GM12878 (cell line): ENCODE results near the gene CYSLTR2. TPM values are rescaled to one million over a fixed set of nuclear protein-coding genes. Genes with fewer than 3 reads are reported as not detected.

Experiments
- BHLHE40 ChIP-seq, 2 experiments: fragments of 450-650 bp in 1 of 2; IDR thresholded peaks; 2 replicates each; pipeline ENCODE4 v1.6.1; 2011 to 2017; ENCODE audit warnings: low read depth in 2 of 2, borderline replicate concordance in 1 of 2, improper control_type of control experiment in 1 of 2, low read length in 1 of 2, mild to moderate bottlenecking in 1 of 2
- CBFB ChIP-seq: IDR thresholded peaks from 2 replicates; pipeline ENCODE4 v1.6.1; 2016; ENCODE audit warnings: antibody characterized with exemption, low read depth
- CBX3 ChIP-seq: fragments of 200-600 bp; sonication (generic); IDR thresholded peaks from 2 replicates; pipeline ENCODE4 v1.6.1; 2016; ENCODE audit warnings: low read depth, borderline replicate concordance
- CHD1 ChIP-seq: IDR thresholded peaks from 2 replicates; pipeline ENCODE4 v1.6.1; 2012; ENCODE audit warnings: low read depth, low read length, improper control_type of control experiment
- ETV6 ChIP-seq, 2 experiments: fragments of 450-650 bp in 1 of 2; IDR thresholded peaks in 1 of 2; conservative IDR thresholded peaks in 1 of 2; 2 replicates each; pipeline ENCODE4 v1.6.1; 2014; ENCODE audit warnings: antibody characterized with exemption in 1 of 2, borderline replicate concordance in 1 of 2, low read depth in 1 of 2, mild to moderate bottlenecking in 1 of 2, moderate library complexity in 1 of 2
- FOXK2 ChIP-seq: fragments of 450-650 bp; IDR thresholded peaks from 2 replicates; pipeline ENCODE4 v1.6.1; 2017; ENCODE audit warnings: mild to moderate bottlenecking, moderate library complexity
- KAT2A ChIP-seq: conservative IDR thresholded peaks from 2 replicates; pipeline ENCODE4 v1.6.1; 2011; ENCODE audit warnings: low read depth, low read length; ENCODE audit not compliant: control insufficient read depth
- MTA2 ChIP-seq: fragments of 450-650 bp; IDR thresholded peaks from 2 replicates; pipeline ENCODE4 v1.6.1; 2016; ENCODE audit warnings: low read depth, mild to moderate bottlenecking, moderate library complexity
- POLR2AphosphoS5 ChIP-seq: IDR thresholded peaks from 2 replicates; pipeline ENCODE4 v1.6.1; 2011; ENCODE audit warnings: mild to moderate bottlenecking, low read length, inconsistent platforms
- POU2F2 ChIP-seq: IDR thresholded peaks from 3 replicates; pipeline ENCODE4 v1.6.1; 2011; ENCODE audit warnings: low read depth, mild to moderate bottlenecking, low read length, borderline replicate concordance
- SMARCA5 ChIP-seq: fragments of 450-650 bp; IDR thresholded peaks from 2 replicates; pipeline ENCODE4 v1.6.1; 2017; ENCODE audit warnings: mild to moderate bottlenecking
- SRF ChIP-seq, 2 experiments: IDR thresholded peaks; 2 replicates each; pipeline ENCODE4 v1.6.1; 2011; ENCODE audit warnings: low read depth in 2 of 2, low read length in 2 of 2, mild to moderate bottlenecking in 1 of 2, moderate library complexity in 1 of 2
- WRNIP1 ChIP-seq: IDR thresholded peaks from 2 replicates; pipeline ENCODE4 v1.6.1; 2011; ENCODE audit warnings: low read depth, low read length, improper control_type of control experiment, borderline replicate concordance
- ZNF207 ChIP-seq: fragments of 450-650 bp; IDR thresholded peaks from 2 replicates; pipeline ENCODE4 v1.6.1; 2014; ENCODE audit warnings: antibody characterized with exemption, mild to moderate bottlenecking, borderline replicate concordance
- ZNF274 ChIP-seq: IDR thresholded peaks from one replicate; pipeline ENCODE4 v1.8.0; 2011; ENCODE audit not compliant: insufficient read length, insufficient read depth
- polyA plus RNA-seq, 11 experiments: library from polyadenylated mRNA; depleted of rRNA in 4 of 11; unstranded in 6 of 11; stranded (reverse) in 5 of 11; fragments of >200 nt; fragmentation: Nextera tagmentation in 4 of 11; fragmentation: Illumina TruSeq in 1 of 11; extraction: Ambion mirVana in 4 of 11; extraction: Trizol in 1 of 11; gene quantifications; 1 replicate in 1 of 11; 2 replicates in 10 of 11; pipeline versions ENCODE4 v1.2.1 to v1.2.3, GENCODE V29; 2011 to 2016; ENCODE audit warnings: inconsistent platforms in 2 of 11, missing spikeins in 2 of 11, low read depth in 1 of 11
- total RNA-seq, 4 experiments: library from RNA; depleted of rRNA in 3 of 4; stranded (reverse); fragments of >200 nt in 3 of 4; fragmentation: Illumina TruSeq in 1 of 4; extraction: Trizol in 1 of 4; gene quantifications; 2 replicates each; pipeline versions ENCODE4 v1.2.1 to v1.2.3, GENCODE V29; 2013 to 2021
- TF ChIP-seq, protein P1 (sequence below): IDR thresholded peaks from 2 replicates; pipeline ENCODE4 v1.6.1; 2011; ENCODE audit warnings: low read depth, mild to moderate bottlenecking, low read length, moderate library complexity, borderline replicate concordance; ENCODE audit errors: extremely low read depth

The CYSLTR2 gene
- total and polyA plus RNA-seq, 10 of the 15 experiments (the other 5 are each of a cell fraction or from before 2014, with no cell fraction given) = 0.02 to 0.08 (median 0.03) TPM; not detected in 5

DNA sequence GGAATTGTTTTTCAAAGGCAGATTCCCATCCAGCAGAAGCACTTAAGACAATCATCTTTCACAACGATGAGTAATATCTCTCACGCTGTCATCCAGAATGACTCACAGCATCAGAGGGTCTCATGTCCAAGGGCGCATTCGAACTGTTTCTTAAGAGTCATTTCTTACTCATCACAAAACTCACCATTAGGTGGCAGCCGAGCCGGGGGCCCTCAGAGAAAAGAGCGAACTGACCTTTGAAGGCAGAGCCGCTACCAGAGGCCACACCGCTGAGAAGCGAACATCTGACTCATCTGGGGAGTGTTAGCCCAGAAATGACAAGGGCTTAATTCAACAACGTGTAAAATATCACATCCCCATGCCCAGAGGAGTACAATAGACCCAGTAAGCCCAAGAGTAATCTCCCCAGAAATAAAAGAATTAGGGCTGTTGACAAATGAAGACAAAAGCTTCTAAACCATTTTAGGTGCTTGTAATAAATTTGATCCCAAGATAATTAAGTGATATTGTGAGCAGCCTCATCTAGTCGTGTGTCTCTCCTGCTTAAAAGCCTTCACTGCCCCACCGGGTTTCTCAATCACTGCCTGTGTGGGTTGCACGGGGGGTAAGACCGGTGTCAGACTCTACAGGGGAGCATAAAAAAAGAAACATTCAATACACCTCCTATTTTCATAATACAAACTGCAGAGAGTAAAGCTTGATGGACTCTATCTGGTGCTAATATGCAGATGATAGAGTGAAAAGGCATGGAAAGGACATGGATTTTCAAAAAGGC is 96.2 kb downstream of the CYSLTR2 start (continued):
- TF ChIP-seq SRF (IDR thresholded peaks at IDR 0.05; ENCODE audit: low read depth in 2 of 2, low read length in 2 of 2) (peak in 1 of 2 experiments; percentile 30; a peak in 1 of 4 replicates), KAT2A (no peak), WRNIP1 (no peak), ZNF207 (no peak; the same call in 1 of the 2 replicates), SMARCA5 (no peak), ETV6 (conservative IDR thresholded peaks at IDR 0.05 in 1 of 2, IDR thresholded peaks at IDR 0.05 in 1 of 2; ENCODE audit: borderline replicate concordance in 1 of 2, low read depth in 1 of 2) (no peak; a peak in 1 of 4 replicates), POLR2AphosphoS5 (no peak), BHLHE40 (IDR thresholded peaks at IDR 0.05; ENCODE audit: borderline replicate concordance in 1 of 2, low read depth in 2 of 2, low read length in 1 of 2) (peak; percentile 42 to 57; a peak in 2 of 4 replicates), MTA2 (peak; percentile 75), ZNF274 (no peak), POU2F2 (0 out of 3 replicates have a peak, but pooled peaks have one; percentile 24), CBX3 (no peak), CBFB (no peak), CHD1 (no peak), FOXK2 (no peak)
- TF ChIP-seq, protein P1, sequence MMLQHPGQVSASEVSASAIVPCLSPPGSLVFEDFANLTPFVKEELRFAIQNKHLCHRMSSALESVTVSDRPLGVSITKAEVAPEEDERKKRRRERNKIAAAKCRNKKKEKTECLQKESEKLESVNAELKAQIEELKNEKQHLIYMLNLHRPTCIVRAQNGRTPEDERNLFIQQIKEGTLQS = no peak
- TF ChIP-seq, all 136 proteins: peak for 41
